Colonic mucosa (tissue), 4 donors: ENCODE measurements around the gene HOXB13. TPM values are rescaled to one million over a fixed set of nuclear protein-coding genes. Genes with fewer than 3 reads are reported as not detected.

Experiments
- DNase-seq: peaks from one replicate; pipeline ENCODE4 v3.0.0-alpha.2; 2020
- H3K27ac ChIP-seq: fragments of 200-600 bp; one replicate; pipeline ENCODE4 v1.8.0; 2021
- H3K27me3 ChIP-seq: fragments of 200-600 bp; one replicate; pipeline ENCODE4 v1.8.0; 2021
- H3K36me3 ChIP-seq: fragments of 200-600 bp; one replicate; pipeline ENCODE4 v1.8.0; 2021
- H3K4me1 ChIP-seq: fragments of 200-600 bp; one replicate; pipeline ENCODE4 v1.8.0; 2021; ENCODE audit warnings: mild to moderate bottlenecking
- H3K4me3 ChIP-seq: fragments of 200-600 bp; one replicate; pipeline ENCODE4 v1.8.0; 2021
- H3K9ac ChIP-seq, 2 donors: one replicate each; pipeline ENCODE4 v1.7.0; 2013; ENCODE audit warnings: control low read depth in 2 of 2, low read depth in 2 of 2, low read length in 2 of 2
- H3K9me3 ChIP-seq: fragments of 200-600 bp; one replicate; pipeline ENCODE4 v1.8.0; 2021
- intact Hi-C: fragments of 100-400 bp; cut with DNase I; formaldehyde crosslinking; loops from one replicate; pipeline ENCODE4 v1.14.1; 2022
- total RNA-seq, 2 donors: library from RNA; stranded (reverse); fragmentation: NEBNext Ultra II Directional in 1 of 2; extraction: Animal tissue kit (Norgen Biotek cat#: 25700) in 1 of 2; gene quantifications; one replicate each; pipeline ENCODE4 v1.2.1, GENCODE V29; 2021
- TF ChIP-seq, protein P1 (sequence below): fragments of 200-600 bp; IDR thresholded peaks from one replicate; pipeline ENCODE4 v1.8.0; 2022; ENCODE audit warnings: antibody characterized with exemption, mild to moderate bottlenecking
- donor health status: healthy.
- donor health status: DM: no; HTN: no; CAD: no.
- donor health status: DM: no; HTN: no; CAD: no.

Gene HOXB13
- total RNA-seq, 2 donors from 2014 or later, result 82.9 to 122 TPM

DNA sequence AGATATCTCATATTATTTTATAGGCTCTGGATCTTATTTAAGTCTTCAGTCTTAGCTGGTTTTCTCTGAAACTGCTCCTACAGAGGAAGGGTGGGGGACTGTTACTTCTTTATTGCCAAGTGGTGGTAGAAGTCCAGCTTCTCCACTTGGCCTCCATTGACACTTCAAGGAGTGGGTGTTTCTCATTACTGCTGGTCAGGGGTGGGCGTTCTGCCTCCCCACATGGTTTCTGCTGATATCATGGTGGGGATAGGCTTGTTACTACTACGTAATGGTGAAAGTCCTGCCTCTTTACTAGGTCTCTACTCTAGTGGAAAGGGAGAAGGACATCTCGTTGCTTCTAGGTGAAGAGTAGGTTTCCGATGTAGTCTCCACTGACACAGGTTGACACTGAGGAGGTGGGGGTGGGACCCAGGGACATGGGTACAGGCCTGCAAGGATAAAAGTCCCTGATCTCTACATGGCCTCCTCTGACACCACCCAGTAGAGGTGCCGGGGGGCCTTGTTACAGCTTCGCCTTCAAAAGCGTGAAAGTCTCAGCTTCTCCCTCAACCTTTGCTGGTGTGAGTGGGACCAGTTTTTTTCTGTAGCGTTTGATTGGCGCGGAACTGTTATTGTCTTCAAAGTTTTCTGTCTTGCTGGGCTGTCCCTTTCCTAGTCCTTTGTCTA is 26.6 kb downstream of the HOXB13 start:
- intact Hi-C loops, result no loop called here
- H3K27me3 ChIP-seq, result no peaks in the 10 kb centered on the region
- H3K9ac ChIP-seq, result no peak overlapping the region
- no peaks in the 10 kb centered on the region for H3K36me3 ChIP-seq
- TF ChIP-seq, protein P1, sequence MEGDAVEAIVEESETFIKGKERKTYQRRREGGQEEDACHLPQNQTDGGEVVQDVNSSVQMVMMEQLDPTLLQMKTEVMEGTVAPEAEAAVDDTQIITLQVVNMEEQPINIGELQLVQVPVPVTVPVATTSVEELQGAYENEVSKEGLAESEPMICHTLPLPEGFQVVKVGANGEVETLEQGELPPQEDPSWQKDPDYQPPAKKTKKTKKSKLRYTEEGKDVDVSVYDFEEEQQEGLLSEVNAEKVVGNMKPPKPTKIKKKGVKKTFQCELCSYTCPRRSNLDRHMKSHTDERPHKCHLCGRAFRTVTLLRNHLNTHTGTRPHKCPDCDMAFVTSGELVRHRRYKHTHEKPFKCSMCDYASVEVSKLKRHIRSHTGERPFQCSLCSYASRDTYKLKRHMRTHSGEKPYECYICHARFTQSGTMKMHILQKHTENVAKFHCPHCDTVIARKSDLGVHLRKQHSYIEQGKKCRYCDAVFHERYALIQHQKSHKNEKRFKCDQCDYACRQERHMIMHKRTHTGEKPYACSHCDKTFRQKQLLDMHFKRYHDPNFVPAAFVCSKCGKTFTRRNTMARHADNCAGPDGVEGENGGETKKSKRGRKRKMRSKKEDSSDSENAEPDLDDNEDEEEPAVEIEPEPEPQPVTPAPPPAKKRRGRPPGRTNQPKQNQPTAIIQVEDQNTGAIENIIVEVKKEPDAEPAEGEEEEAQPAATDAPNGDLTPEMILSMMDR, result no peak
- no peaks in the 10 kb centered on the region for H3K9me3 ChIP-seq
- no peak overlapping the region for H3K27ac ChIP-seq
- no peaks in the 10 kb centered on the region for H3K4me1 ChIP-seq
- no peak for DNase-seq
- no peak overlapping the region for H3K4me3 ChIP-seq

DNA sequence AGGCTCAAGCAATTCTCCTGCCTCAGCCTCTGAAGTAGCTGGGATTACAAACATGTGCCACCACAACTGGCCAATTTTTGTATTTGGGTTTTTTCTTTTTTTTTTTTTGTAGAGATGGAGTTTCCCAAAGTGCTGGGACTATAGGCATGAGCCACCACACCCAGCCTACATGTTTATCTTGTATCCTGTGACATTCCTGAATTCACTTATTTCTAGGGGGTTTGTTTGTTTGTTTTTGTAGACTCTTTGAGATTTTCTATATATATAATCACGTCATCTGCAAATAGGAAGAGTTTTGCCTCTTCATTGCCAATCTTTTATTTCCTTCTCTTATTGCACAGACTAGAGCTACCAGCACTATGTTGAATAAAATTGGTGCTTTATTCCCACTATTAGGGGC is 35.4 kb downstream of the HOXB13 start:
- H3K27me3 ChIP-seq, result no peaks in the 10 kb centered on the region
- TF ChIP-seq, protein P1, result no peak
- H3K27ac ChIP-seq, result no peak overlapping the region
- H3K4me1 ChIP-seq, result no peaks in the 10 kb centered on the region
- H3K36me3 ChIP-seq, result no peaks in the 10 kb centered on the region
- no peak overlapping the region for H3K9ac ChIP-seq
- no peak for DNase-seq
- no peak overlapping the region for H3K4me3 ChIP-seq
- intact Hi-C loops, result no loop called here
- H3K9me3 ChIP-seq, result no peaks in the 10 kb centered on the region

DNA sequence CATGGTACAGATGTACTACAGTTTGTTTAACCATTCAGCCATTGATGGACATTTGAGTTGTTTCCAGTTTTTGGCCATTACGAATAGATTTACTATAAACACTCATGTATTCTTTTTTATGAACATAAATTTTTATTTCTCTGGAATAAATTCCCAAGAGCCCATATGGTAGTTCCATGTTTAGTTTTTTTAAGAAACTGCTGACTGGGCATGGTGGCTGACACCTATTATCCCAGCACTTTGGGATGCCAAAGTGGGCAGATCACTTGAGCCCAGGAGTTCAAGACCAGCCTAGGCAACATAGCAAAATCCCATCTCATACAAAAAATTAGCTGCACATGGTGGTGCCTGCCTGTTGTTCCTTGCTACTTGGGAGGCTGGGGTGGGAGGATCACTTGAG is 36.5 kb downstream of the HOXB13 start:
- intact Hi-C loops, result no loop called here
- Histone ChIP-seq H3K9me3 (no peaks in the 10 kb centered on the region), H3K27me3 (no peaks in the 10 kb centered on the region), H3K4me3 (no peak overlapping the region), H3K27ac (no peak overlapping the region), H3K9ac (no peak overlapping the region), H3K36me3 (no peaks in the 10 kb centered on the region), H3K4me1 (no peaks in the 10 kb centered on the region)
- TF ChIP-seq, protein P1, result no peak
- DNase-seq, result no peak

DNA sequence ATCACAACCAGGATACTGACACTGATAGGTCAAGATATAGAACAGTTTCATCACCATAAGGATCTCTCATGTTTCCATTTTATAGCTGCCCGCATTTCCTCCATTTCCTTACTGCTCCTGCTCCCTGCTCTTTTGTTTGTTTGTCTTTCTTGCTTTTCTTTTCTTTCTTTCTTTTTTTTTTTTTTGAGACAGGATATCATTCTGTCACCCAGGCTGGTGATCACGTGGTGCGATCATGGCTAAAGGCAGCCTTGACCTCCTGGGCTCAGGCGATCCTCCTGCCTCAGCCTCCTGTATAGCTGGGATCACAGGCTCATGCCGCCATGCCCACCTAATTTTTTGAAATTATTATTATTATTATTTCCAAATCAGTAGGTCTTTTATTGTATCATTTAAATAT is 37.9 kb downstream of the HOXB13 start:
- no peak overlapping the region for H3K4me3 ChIP-seq
- intact Hi-C loops, result no loop called here
- H3K36me3 ChIP-seq, result no peaks in the 10 kb centered on the region
- H3K4me1 ChIP-seq, result no peaks in the 10 kb centered on the region
- no peak overlapping the region for H3K9ac ChIP-seq
- no peaks in the 10 kb centered on the region for H3K27me3 ChIP-seq
- no peak overlapping the region for H3K27ac ChIP-seq
- TF ChIP-seq, protein P1, result no peak
- no peaks in the 10 kb centered on the region for H3K9me3 ChIP-seq
- DNase-seq, result no peak

DNA sequence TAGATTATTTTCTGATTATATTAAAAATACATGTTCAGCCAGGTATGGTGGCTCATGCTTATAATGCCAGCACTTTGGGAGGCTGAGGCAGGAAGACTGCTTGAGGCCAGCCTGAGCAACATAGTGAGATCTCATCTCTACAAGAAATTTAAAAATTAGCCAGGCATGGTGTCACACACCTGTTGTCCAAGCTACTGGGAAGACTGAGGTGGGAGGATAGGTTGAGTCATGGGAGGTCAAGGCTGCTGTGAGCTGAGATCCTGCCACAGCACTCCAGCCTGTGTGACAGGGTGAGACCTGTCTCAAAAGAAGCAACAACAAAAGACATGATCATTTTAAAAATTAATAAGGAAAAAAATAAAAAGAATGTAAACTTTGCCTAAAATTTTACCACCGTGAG is 46.9 kb downstream of the HOXB13 start:
- Histone ChIP-seq H3K9me3 (no peaks in the 10 kb centered on the region), H3K9ac (no peak overlapping the region), H3K36me3 (no peaks in the 10 kb centered on the region), H3K27me3 (no peaks in the 10 kb centered on the region), H3K27ac (no peak overlapping the region), H3K4me1 (peaks cover 3% of the 10 kb centered on the region), H3K4me3 (no peak overlapping the region)
- intact Hi-C loops, result no loop called here
- no peak for DNase-seq
- TF ChIP-seq, protein P1, result no peak
